Sigmoid colon (tissue), 7 donors: ENCODE measurements around the gene KCNIP3. TPM values are rescaled to one million over a fixed set of nuclear protein-coding genes. Genes with fewer than 3 reads are reported as not detected.

Source experiments
- DNase-seq: peaks from one replicate; pipeline ENCODE4 v3.0.0-alpha.2; 2019
- H3K27ac ChIP-seq, 4 donors: fragments of 200-600 bp; sonication (generic); one replicate each; pipeline ENCODE4 v1.5.1; 2016 to 2019; ENCODE audit warnings: mild to moderate bottlenecking in 1 of 4
- H3K27me3 ChIP-seq, 3 donors: fragments of 200-600 bp; sonication (generic); one replicate each; pipeline ENCODE4 v1.5.1; 2019; ENCODE audit warnings: mild to moderate bottlenecking in 1 of 3
- H3K36me3 ChIP-seq, 4 donors: fragments of 200-600 bp; sonication (generic); one replicate each; pipeline ENCODE4 v1.5.1; 2016 to 2019
- H3K4me1 ChIP-seq, 4 donors: fragments of 200-600 bp; sonication (generic); one replicate each; pipeline ENCODE4 v1.5.1; 2017 to 2019
- H3K4me3 ChIP-seq, 4 donors: fragments of 200-600 bp; sonication (generic); one replicate each; pipeline ENCODE4 v1.5.1; 2017 to 2019; ENCODE audit warnings: mild to moderate bottlenecking in 2 of 4, moderate library complexity in 1 of 4
- H3K9me3 ChIP-seq, 4 donors: fragments of 200-600 bp in 3 of 4; sonication (generic) in 3 of 4; one replicate each; pipeline versions ENCODE4 v1.5.1 to v1.6.1; 2013 to 2019
- EP300 ChIP-seq, 4 donors: sonication (generic); formaldehyde crosslinking; IDR thresholded peaks; one replicate each; pipeline ENCODE4 v1.6.1; 2017; ENCODE audit warnings: antibody characterized with exemption in 4 of 4
- POLR2A ChIP-seq, 2 donors: fragments of 450-650 bp; IDR thresholded peaks; one replicate each; pipeline ENCODE4 v1.6.1; 2016; ENCODE audit warnings: antibody characterized with exemption in 2 of 2, mild to moderate bottlenecking in 2 of 2, moderate library complexity in 2 of 2
- POLR2AphosphoS5 ChIP-seq, 4 donors: sonication (generic); formaldehyde crosslinking; IDR thresholded peaks; one replicate each; pipeline ENCODE4 v1.6.1; 2017; ENCODE audit warnings: antibody characterized with exemption in 4 of 4
- WGBS, 2 donors: extraction: QIAGEN DNeasy Blood & Tissue Kit; methylation state at CpG; one replicate each; pipeline ENCODE4 v1.1.7; 2013; 5-methylcytosine and 5-hydroxymethylcytosine counted together
- intact Hi-C: fragments of 100-400 bp; cut with DNase I; formaldehyde crosslinking; loops from one replicate; pipeline ENCODE4 v1.15.1; 2023
- polyA plus RNA-seq, 3 donors: library from polyadenylated mRNA; stranded (reverse); fragments of 200-250 nt; gene quantifications; one replicate each; pipeline ENCODE4 v1.2.3, GENCODE V29; 2013
- total RNA-seq, 4 donors: library from RNA; depleted of rRNA; stranded (reverse); fragments of >200 nt; gene quantifications; one replicate each; pipeline ENCODE4 v1.1.0, GENCODE V29; 2016
- TF ChIP-seq, protein P1 (sequence below), 4 experiments: fragments of 450-650 bp in 3 of 4; fragments of 200-600 bp in 1 of 4; IDR thresholded peaks; one replicate each; pipeline ENCODE4 v1.5.1; 2016 to 2019; ENCODE audit warnings: antibody characterized with exemption in 4 of 4, mild to moderate bottlenecking in 3 of 4, moderate library complexity in 2 of 4
- donor health status: healthy with polysubstance abuse.
- donor health status: Bipolar disorder and iron deficiency.
- donor health status: healthy.

Gene KCNIP3
- total and polyA plus RNA-seq, 7 donors, result 1.8 to 23.8 (median 11.8) TPM

DNA sequence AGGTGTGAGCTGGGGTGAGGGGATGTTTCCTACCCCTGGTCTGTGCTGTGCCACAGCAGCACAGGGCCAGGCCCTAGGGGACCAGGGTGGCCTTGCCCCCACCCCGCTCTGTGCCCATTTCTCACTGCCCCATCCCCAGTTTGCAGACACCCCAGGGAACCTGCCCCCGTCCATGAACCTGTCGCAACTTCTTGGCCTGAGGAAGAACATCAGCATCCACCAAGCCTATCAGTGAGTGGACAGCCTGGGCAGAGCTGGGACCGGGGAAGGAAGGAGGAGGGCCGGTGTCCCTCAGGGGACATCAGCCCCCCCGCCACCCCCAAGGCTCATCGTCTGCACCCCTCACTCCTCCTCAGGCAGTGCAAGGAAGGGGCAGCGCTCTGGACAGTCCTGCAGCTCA is 15.4 kb upstream of the KCNIP3 start:
- intact Hi-C loops, result no loop called here
- Histone ChIP-seq H3K27ac (no peak overlapping the region), H3K9me3 (no peaks in the 10 kb centered on the region), H3K27me3 (no peaks in the 10 kb centered on the region), H3K4me1 (no peaks in the 10 kb centered on the region), H3K4me3 (no peak overlapping the region), H3K36me3 (no peaks in the 10 kb centered on the region)
- TF ChIP-seq POLR2A (IDR thresholded peaks at IDR 0.05) (no peak), POLR2AphosphoS5 (IDR thresholded peaks at IDR 0.05) (no peak), EP300 (IDR thresholded peaks at IDR 0.05) (no peak)
- TF ChIP-seq, protein P1, sequence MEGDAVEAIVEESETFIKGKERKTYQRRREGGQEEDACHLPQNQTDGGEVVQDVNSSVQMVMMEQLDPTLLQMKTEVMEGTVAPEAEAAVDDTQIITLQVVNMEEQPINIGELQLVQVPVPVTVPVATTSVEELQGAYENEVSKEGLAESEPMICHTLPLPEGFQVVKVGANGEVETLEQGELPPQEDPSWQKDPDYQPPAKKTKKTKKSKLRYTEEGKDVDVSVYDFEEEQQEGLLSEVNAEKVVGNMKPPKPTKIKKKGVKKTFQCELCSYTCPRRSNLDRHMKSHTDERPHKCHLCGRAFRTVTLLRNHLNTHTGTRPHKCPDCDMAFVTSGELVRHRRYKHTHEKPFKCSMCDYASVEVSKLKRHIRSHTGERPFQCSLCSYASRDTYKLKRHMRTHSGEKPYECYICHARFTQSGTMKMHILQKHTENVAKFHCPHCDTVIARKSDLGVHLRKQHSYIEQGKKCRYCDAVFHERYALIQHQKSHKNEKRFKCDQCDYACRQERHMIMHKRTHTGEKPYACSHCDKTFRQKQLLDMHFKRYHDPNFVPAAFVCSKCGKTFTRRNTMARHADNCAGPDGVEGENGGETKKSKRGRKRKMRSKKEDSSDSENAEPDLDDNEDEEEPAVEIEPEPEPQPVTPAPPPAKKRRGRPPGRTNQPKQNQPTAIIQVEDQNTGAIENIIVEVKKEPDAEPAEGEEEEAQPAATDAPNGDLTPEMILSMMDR (IDR thresholded peaks at IDR 0.05), result no peak
- no peak for DNase-seq
- WGBS, 2 donors, result 93 to 94% methylated on average over 8 of the region's 8 CpGs

DNA sequence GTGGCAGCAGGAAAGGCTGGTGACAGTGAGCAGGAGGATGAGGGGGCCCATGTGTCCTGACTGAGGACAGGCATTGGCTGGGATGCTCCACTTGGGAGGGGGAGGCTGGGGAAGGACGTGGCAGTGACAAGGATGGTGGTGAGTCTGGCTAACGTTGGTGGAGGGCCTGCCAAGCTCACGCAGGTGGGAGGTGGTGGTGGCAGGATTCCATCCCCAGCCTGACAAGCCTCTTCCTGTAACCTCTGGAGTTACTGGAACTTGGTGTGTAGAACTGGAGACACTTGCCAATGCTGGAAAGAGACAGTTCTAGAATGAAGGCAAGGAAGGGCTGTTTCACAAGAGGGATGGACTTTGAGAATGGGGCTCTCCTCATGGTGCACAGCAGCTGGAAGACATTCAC is 14.7 kb upstream of the KCNIP3 start:
- H3K27me3 ChIP-seq, result no peaks in the 10 kb centered on the region
- no peaks in the 10 kb centered on the region for H3K9me3 ChIP-seq
- no peak overlapping the region for H3K4me3 ChIP-seq
- no peak for DNase-seq
- no peak overlapping the region for H3K27ac ChIP-seq
- no peak for TF ChIP-seq POLR2A (IDR thresholded peaks at IDR 0.05)
- no peak for TF ChIP-seq EP300 (IDR thresholded peaks at IDR 0.05)
- TF ChIP-seq, protein P1 (IDR thresholded peaks at IDR 0.05), result no peak
- no peak for TF ChIP-seq POLR2AphosphoS5 (IDR thresholded peaks at IDR 0.05)
- intact Hi-C loops, result no loop called here
- H3K4me1 ChIP-seq, result no peaks in the 10 kb centered on the region
- H3K36me3 ChIP-seq, result no peaks in the 10 kb centered on the region
- 57 to 58% methylated on average over 3 of the region's 3 CpGs for WGBS, 2 donors

DNA sequence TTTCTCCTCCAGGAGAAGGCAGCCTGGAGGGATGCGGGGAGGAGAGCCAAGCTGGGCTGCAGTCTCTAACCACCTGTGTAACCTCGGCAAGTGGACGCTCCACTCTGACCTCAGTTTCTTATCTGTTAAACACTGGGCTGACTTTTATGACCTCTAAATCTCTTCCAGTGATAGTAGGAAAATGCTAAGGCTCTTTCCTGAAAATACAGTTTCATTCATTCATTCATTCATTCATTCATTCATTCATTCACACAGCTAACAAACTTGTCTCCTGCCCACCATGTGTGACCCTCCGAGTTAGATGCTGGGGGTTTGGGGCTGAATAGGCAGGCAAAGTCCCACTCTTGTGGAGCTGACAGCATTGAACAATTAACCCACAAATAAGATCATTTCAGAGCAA is 13.6 kb upstream of the KCNIP3 start:
- WGBS, 2 donors, result 91 to 95% methylated on average over 4 of the region's 4 CpGs
- Histone ChIP-seq H3K4me1 (no peaks in the 10 kb centered on the region), H3K4me3 (no peak overlapping the region), H3K9me3 (no peaks in the 10 kb centered on the region), H3K27me3 (no peaks in the 10 kb centered on the region), H3K27ac (no peak overlapping the region), H3K36me3 (no peaks in the 10 kb centered on the region)
- TF ChIP-seq POLR2A (IDR thresholded peaks at IDR 0.05) (no peak), POLR2AphosphoS5 (IDR thresholded peaks at IDR 0.05) (no peak), EP300 (IDR thresholded peaks at IDR 0.05) (no peak)
- TF ChIP-seq, protein P1 (IDR thresholded peaks at IDR 0.05), result no peak
- no peak for DNase-seq
- intact Hi-C loops, result no loop called here

DNA sequence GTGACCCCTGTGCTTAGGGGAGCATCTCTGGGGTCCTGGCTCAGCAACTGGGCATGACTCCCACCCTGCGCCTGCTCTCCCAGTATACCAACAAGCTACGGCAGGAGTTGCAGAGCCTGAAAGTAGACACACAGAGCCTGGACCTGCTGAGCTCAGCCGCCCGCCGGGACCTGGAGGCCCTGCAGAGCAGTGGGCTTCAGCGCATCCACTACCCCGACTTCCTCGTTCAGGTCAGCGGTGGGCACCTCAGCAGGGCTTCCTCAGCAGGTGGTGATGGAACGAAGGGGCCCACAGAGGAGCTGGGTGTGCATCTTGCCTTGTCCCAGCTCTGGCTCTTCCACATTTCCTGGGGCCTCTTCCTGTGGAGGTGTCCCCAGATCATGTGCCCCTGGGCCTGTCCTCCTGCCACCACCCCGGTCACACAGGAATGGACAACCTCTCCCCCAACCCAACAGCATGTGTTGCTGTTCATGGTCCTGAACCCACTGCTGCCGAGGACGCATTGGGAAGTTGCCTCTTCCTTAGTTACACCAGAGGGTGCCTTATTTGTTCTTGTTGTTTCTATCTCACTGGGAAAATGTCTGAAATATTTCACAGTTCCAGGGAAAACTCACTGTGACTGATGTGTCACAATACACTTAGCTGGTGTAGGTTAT is 12.1 kb upstream of the KCNIP3 start:
- Histone ChIP-seq H3K9me3 (no peaks in the 10 kb centered on the region), H3K27ac (no peak overlapping the region), H3K36me3 (no peaks in the 10 kb centered on the region), H3K4me3 (no peak overlapping the region), H3K4me1 (no peaks in the 10 kb centered on the region), H3K27me3 (no peaks in the 10 kb centered on the region)
- 92 to 95% methylated on average over 13 of the region's 13 CpGs for WGBS, 2 donors
- no peak for TF ChIP-seq POLR2A (IDR thresholded peaks at IDR 0.05)
- no peak for TF ChIP-seq POLR2AphosphoS5 (IDR thresholded peaks at IDR 0.05)
- intact Hi-C loops, result no loop called here
- DNase-seq, result no peak

DNA sequence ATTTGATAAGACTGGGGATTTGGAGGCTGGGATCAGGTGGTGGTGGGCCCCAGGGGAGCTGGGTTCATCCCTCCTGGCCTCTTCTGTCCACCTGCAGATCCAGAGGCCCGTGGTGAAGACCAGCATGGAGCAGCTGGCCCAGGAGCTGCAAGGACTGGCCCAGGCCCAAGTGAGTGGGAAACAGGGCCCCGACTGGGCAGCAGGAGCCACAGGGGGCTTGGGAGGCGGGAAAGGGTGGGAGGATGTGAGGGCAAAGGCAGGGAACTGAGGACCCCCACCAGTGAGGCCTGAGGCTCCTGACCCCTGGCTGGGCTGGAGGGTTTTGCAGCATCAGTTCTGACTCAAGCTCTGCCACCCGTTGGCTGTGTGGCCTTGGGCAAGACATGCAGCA is 11.6 kb upstream of the KCNIP3 start:
- WGBS, 2 donors, result 65% methylated on average over 4 of the region's 4 CpGs
- Histone ChIP-seq H3K27ac (no peak overlapping the region), H3K4me3 (no peak overlapping the region), H3K27me3 (no peaks in the 10 kb centered on the region), H3K4me1 (no peaks in the 10 kb centered on the region), H3K9me3 (peaks cover 0 to 4% (median 2%) of the 10 kb centered on the region in 4 donors), H3K36me3 (no peaks in the 10 kb centered on the region)
- intact Hi-C loops, result no loop called here
- no peak for DNase-seq
- TF ChIP-seq POLR2A (IDR thresholded peaks at IDR 0.05) (no peak), EP300 (IDR thresholded peaks at IDR 0.05) (no peak), POLR2AphosphoS5 (IDR thresholded peaks at IDR 0.05) (no peak)
- TF ChIP-seq, protein P1 (IDR thresholded peaks at IDR 0.05), result no peak
